AG04450 (cell line): ENCODE results near the gene TNS2. TPM values are rescaled to one million over a fixed set of nuclear protein-coding genes. Genes with fewer than 3 reads are reported as not detected.

Source experiments
- CTCF ChIA-PET: fragments of 300-600, 350-600 bp; formaldehyde crosslinking; extraction: SDS; loops from one replicate; lab custom pipeline; 2022; ENCODE audit warnings: antibody characterized with exemption, inconsistent platforms; lab: Charles Lee
- POLR2A ChIA-PET: fragments of 350-600 bp; formaldehyde crosslinking; extraction: SDS; loops from one replicate; lab custom pipeline; 2021; ENCODE audit warnings: antibody characterized with exemption, inconsistent platforms; lab: Yijun Ruan, JAX
- DNase-seq: peaks from one replicate; pipeline ENCODE4 v3.0.0-alpha.2; 2011; ENCODE audit warnings: low read depth, low spot score
- H3K27ac ChIP-seq: one replicate; pipeline ENCODE4 v1.5.1; 2012; ENCODE audit warnings: low read depth, low read length, control low read depth
- H3K27me3 ChIP-seq: one replicate; pipeline ENCODE4 v1.6.0; 2012; ENCODE audit warnings: low read length; ENCODE audit not compliant: control insufficient read depth, insufficient read depth
- H3K4me3 ChIP-seq: 2 replicates; pipeline ENCODE4 v1.5.1; 2011; ENCODE audit warnings: mild to moderate bottlenecking, low read depth, low read length, control low read depth
- H3K9me3 ChIP-seq: 2 replicates; pipeline ENCODE4 v1.5.1; 2012; ENCODE audit warnings: low read length; ENCODE audit not compliant: control insufficient read depth, insufficient read depth
- CTCF ChIP-seq: IDR thresholded peaks from 2 replicates; pipeline ENCODE4 v1.5.1; 2011; ENCODE audit warnings: low read depth, low read length, control low read depth, inconsistent platforms
- polyA plus RNA-seq: library from polyadenylated mRNA; depleted of rRNA; stranded (reverse); fragments of >200 nt; gene quantifications from 2 replicates; pipeline ENCODE4 v1.2.3, GENCODE V29; 2011

The TNS2 gene
- polyA plus RNA-seq, 1 experiment, result 23.1 TPM

DNA sequence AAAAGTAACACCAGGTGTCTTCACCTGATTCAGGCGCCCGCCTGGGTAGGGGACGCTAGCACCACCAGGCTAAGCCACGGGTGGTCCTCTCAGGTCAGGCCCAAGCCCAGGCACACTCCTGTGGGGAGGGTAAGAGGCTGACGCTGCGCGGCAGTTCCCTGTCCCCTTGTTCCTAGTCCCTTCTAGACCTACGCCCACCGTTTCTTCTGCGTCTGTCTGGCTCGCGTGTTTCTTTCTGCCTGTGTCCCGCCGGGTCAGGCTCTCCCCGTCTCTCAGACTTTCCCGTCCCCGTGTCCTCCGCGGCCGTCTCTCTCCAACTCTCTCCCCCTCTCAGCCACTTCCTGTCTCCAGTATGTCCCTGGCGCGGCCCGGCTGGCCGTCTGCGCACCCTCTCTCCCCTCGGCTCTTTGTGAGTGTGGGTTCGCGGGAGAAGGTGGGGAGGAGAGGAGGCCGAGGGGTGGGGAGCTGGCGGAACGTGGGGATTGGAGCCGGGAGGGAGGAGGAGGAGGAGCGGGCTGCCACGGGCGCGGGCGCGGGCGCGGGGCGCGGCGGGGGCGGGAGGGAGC is 3.1 kb upstream of the TNS2 start:
- Histone ChIP-seq H3K9me3 (peaks cover 3% of the 10 kb centered on the region; the same call in 1 of the 2 replicates), H3K27me3 (no peaks in the 10 kb centered on the region), H3K27ac (peak overlapping the region; percentile 91), H3K4me3 (peak overlapping the region; percentile 86)
- DNase-seq, result peak; percentile 72
- ChIA-PET POLR2A (interaction anchor here (0.6 to 3.3 kb wide), 9 partner anchors 8 to 168 kb away, joined by 3 to 15 read pairs (median 7); partner anchors contain the start of genes EIF4B, IGFBP6 and SPRYD3), CTCF (interaction anchor here (0.8 to 2.6 kb wide), 5 partner anchors 8 to 177 kb away, joined by 3 to 11 read pairs (median 4); no protein-coding TSS in a partner anchor)
- no peak for TF ChIP-seq CTCF

GRCh38 chr12:53047221-53048032 is 2.4 kb upstream of the TNS2 start:
- no peak for DNase-seq
- H3K4me3 ChIP-seq, result peak overlapping the region; percentile 86
- ChIA-PET CTCF (interaction anchor here (0.5 to 2.6 kb wide), 12 partner anchors 8 to 978 kb away, joined by 3 to 11 read pairs (median 4); partner anchors contain the start of genes CSAD and SPRYD3), POLR2A (interaction anchor here (0.6 to 3.3 kb wide), 15 partner anchors 9 to 1176 kb away, joined by 3 to 15 read pairs (median 4); partner anchors contain the start of genes CSAD, EIF4B, IGFBP6 and PFDN5)
- no peaks in the 10 kb centered on the region for H3K27me3 ChIP-seq
- H3K9me3 ChIP-seq, result peaks cover 3% of the 10 kb centered on the region; the same call in 1 of the 2 replicates
- H3K27ac ChIP-seq, result peak overlapping the region; percentile 94
- no peak for TF ChIP-seq CTCF

GRCh38 chr12:53048033-53048779 is 1.7 kb upstream of the TNS2 start:
- no peak for TF ChIP-seq CTCF
- Histone ChIP-seq H3K27me3 (no peaks in the 10 kb centered on the region), H3K9me3 (peaks cover 3% of the 10 kb centered on the region; the same call in 1 of the 2 replicates), H3K27ac (peak overlapping the region; percentile 94), H3K4me3 (peak overlapping the region; percentile 79)
- ChIA-PET POLR2A (interaction anchor here (0.6 to 3.3 kb wide), 16 partner anchors 10 to 1176 kb away, joined by 3 to 15 read pairs (median 5); partner anchors contain the start of genes CSAD, EIF4B, IGFBP6 and PFDN5), CTCF (interaction anchor here (0.5 to 2.6 kb wide), 11 partner anchors 8 to 979 kb away, joined by 3 to 11 read pairs (median 4); partner anchors contain the start of genes CSAD and SPRYD3)
- no peak for DNase-seq

DNA sequence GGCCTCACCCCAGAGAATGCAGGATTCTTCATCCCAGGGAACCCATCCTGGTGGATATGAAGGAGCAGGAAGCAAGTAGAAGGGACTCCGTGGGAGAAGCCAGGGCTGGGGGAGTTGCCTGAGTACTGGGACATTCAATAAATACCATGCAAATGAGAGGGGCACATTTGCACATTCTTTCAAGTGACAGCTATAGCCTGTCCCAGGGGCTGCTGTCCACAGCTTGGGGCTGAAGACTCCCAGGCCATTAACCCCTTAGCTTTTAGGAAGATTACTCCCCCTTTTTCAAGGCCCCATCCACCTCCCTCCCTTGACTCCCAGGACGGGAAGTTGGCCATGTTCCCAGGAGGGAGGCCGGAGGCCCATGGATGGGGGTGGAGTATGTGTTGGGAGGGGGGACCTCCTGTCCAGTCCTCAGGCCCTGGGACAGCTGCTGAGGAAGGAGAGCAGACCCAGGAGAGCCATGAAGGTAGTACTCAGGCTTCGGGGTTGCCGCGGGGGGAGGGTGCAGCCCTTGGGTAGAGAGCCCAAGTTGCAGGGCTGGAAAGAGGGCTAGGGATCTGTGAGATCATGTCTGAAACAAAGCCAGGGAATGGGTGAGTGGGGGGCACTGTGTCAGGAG is 974 bp upstream of the TNS2 start:
- CTCF ChIA-PET, result interaction anchor here (1.7 to 2.6 kb wide), 3 partner anchors 11 to 149 kb away, joined by 4 to 11 read pairs (median 8); partner anchors contain the start of gene SPRYD3
- H3K27me3 ChIP-seq, result no peaks in the 10 kb centered on the region
- peak overlapping the region; percentile 94 for H3K27ac ChIP-seq
- no peak for TF ChIP-seq CTCF
- H3K4me3 ChIP-seq, result peak overlapping the region; percentile 79
- POLR2A ChIA-PET, result interaction anchor here (0.6 to 3.3 kb wide), 8 partner anchors 12 to 132 kb away, joined by 3 to 15 read pairs (median 6); partner anchors contain the start of genes CSAD, EIF4B, SPRYD3 and ZNF740
- DNase-seq, result no peak
- peaks cover 3% of the 10 kb centered on the region; the same call in 1 of the 2 replicates for H3K9me3 ChIP-seq
